Left cardiac atrium (tissue), 4 donors: ENCODE data around the gene YTHDF1. TPM values are rescaled to one million over a fixed set of nuclear protein-coding genes. Genes with fewer than 3 reads are reported as not detected.

Experiments used
- ATAC-seq, 2 donors: fragments of 200-7000 bp; cut with Tn5 transposase; one replicate each; pipeline ENCODE4 v1.9.1; 2020; ENCODE audit warnings: mild to moderate bottlenecking in 2 of 2, moderate library complexity in 2 of 2
- DNase-seq: peaks from one replicate; pipeline ENCODE4 v3.0.0-alpha.2; 2020
- intact Hi-C, 2 donors: fragments of 100-400 bp; cut with DNase I; formaldehyde crosslinking; loops; one replicate each; pipeline versions ENCODE4 v1.14.1 to v1.15.1; 2022 to 2023
- long read RNA-seq: library from polyadenylated mRNA; unstranded; transcript quantifications from one replicate; pipeline ENCODE4 v2.0.0, GENCODE V29; 2021
- total RNA-seq, 2 donors: library from RNA; stranded (reverse); fragmentation: NEBNext Ultra II Directional; extraction: Animal tissue kit (Norgen Biotek cat#: 25700); gene quantifications; one replicate each; pipeline ENCODE4 v1.2.1, GENCODE V29; 2021
- donor health status: DM: no; HTN: yes; CAD: no.
- donor health status: DM: no; HTN: yes; CAD: no; lungs with severe emphysema.
- donor health status: DM: yes; HTN: yes; CAD: no.
- donor health status: Dilated cardiomyopathy.

Gene YTHDF1
- total RNA-seq = 10 to 100 TPM; 19.3 to 29.9 TPM
- long read RNA-seq, partial matches to known transcripts = 32 of 34 reads
- long read RNA-seq, other reads (novel, unspliced or antisense) = 0 of 34 reads

DNA sequence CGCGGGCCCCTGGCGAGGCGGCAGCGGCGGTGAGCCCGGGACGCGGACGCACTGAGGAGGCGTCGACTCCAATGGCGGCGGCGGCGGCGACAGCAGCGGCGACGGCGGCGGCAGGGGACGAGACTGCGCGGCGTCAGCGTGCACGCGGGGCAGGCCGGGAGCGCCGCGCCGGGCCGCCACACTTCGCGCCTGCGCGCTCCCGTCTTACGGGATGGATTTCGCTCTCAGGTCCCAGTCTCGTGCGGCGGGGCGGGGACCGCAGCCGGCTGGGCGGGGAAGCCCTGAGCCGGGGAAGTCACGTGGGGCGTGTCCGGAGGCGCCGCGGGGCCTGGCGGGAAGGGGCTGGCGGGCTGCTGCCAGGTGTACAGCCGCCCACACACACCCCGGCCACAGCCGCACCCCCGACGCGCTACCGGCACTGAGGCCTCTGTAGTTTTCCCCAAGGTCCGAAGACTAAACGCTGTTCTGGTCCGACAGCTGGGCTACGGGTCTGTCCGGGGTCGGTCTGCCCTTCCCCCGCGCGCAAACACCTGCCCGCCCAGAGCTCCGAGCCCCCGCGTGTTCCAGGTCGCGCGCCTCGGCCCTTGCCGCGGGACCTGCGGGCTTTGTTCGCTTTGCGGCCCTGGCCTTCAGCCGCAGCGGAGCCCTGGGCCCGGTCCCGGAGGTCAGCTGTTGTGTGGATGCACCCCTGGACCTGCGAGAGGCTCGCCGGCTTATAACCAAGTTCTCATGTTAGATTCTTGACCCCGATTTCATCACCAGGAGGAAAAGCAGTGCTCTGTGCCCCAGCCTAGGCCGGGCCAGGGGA, at the start of gene YTHDF1:
Gene YTHDF1 (minus strand): TSS at position 91 of the 808 bp plus-strand sequence. CDS start 239 bp downstream, outside the sequence.
- DNase-seq (peak; percentile 97), ATAC-seq (peak; percentile 97 to 99)
- intact Hi-C loops = no loop called here

- intact Hi-C loops = no loop called here
- ATAC-seq (no peak), DNase-seq (no peak)
Observed at GRCh38 chr20:63264519-63264918, 48.6 kb upstream of the YTHDF1 start.

DNA sequence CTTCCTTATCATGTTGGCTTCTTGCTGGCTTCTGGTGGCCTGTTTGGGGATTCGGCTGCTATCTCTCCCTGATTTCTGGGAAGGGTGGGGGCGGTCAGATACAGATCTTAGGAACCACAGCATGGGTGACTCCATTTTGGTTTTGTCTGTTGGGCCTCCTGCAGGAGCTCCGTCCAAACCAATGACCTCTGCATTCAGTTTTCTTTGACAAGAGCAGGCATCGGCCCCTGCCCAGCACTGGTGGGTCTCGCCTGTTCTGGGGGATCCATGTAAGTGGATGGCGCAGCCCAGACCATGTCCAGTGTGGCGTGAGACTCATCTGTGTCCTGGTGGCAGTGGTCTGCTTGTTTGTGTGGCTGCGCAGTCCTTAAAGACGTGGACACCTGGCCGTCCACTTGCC, 48.1 kb upstream of the YTHDF1 start:
- no peak for ATAC-seq
- intact Hi-C loops = no loop called here

DNA sequence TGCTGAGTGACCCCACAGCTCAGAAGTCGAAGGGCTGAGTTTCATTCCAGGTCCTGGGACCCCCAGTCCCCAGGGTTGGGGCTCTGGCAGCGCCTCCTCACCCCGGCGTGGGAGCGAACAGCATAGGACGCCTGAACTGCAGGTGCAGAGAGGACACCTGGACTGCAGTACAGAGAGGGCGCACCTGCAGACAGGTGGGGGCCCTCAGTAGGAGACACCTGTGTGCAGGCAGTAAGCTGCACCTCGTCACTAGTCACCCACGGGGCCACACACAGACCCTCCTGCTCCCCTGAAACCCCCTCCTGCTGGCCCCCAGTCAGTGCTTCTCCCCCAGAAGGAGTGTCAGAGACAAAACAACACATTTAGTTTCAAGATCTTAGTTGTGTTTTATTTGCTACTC, 46.9 kb upstream of the YTHDF1 start:
- ATAC-seq (no peak), DNase-seq (no peak)
- intact Hi-C loops = no loop called here

More for the DNA sequence above, 48.1 kb upstream of the YTHDF1 start:
- no peak for DNase-seq

DNA sequence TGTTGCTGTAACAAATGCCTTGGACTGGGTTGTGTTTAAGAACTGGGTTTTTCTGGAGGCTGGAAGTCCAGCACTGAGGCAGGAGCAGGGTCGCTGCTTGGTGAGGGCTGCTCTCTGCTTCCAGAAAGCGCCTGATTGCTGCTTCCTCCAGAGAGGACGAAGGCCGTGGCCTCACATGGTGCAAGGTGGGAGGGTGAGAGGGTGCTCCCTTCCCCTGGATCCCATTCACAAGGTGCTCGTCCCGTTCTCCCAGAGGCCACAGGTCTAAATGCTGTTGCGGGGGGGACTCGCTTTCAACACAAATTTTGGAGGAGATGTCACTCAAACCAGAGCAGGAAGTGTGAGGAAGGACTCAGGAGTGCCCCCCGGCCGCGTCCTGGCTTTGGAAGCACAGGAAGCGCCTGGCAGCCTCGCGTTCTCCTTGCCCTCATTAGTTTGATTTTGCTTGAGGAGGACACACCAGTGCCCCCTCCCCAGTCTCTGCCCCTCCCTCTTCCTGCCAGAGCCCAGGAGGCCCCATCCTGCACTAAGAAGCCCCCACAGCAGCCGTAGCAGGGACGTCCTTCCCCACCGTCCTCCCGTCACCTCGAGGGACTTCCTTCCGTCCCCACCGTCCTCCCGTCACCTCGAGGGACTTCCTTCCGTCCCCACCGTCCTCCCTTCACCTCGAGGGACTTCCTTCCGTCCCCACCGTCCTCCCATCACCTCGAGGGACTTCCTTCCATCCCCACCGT, 46.0 kb upstream of the YTHDF1 start:
- intact Hi-C loops = no loop called here
- no peak for DNase-seq
- no peak for ATAC-seq

GRCh38 chr20:63261060-63261794, 45.3 kb upstream of the YTHDF1 start:
- DNase-seq = no peak
- ATAC-seq = no peak
- intact Hi-C loops = no loop called here

- intact Hi-C loops = no loop called here
- DNase-seq = no peak
- ATAC-seq = no peak
Observed at GRCh38 chr20:63260521-63260920, 44.6 kb upstream of the YTHDF1 start.

GRCh38 chr20:63259734-63260460, 44.0 kb upstream of the YTHDF1 start:
- DNase-seq (no peak), ATAC-seq (no peak)
- intact Hi-C loops = no loop called here

GRCh38 chr20:63258781-63259180, 42.9 kb upstream of the YTHDF1 start:
- intact Hi-C loops = no loop called here
- DNase-seq (no peak), ATAC-seq (no peak)

DNA sequence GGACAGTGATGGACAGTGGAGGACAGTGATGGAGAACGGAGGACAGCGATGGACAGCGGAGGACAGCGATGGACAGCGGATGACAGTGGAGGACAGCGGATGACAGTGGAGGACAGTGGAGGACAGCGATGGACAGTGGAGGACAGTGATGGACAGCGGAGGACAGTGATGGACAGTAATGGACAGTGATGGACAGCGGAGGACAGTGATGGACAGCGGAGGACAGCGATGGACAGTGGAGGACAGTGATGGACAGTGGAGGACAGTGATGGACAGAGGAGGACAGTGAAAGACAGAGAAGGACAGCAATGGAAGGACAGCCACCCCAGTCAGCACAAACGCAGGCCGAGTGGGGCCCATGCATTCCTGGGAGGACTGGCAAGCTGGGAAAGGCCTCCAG, 41.7 kb upstream of the YTHDF1 start:
- DNase-seq (no peak), ATAC-seq (no peak)
- intact Hi-C loops = no loop called here

GRCh38 chr20:63256954-63257353, 41.0 kb upstream of the YTHDF1 start:
- no peak for DNase-seq
- intact Hi-C loops = no loop called here
- no peak for ATAC-seq

DNA sequence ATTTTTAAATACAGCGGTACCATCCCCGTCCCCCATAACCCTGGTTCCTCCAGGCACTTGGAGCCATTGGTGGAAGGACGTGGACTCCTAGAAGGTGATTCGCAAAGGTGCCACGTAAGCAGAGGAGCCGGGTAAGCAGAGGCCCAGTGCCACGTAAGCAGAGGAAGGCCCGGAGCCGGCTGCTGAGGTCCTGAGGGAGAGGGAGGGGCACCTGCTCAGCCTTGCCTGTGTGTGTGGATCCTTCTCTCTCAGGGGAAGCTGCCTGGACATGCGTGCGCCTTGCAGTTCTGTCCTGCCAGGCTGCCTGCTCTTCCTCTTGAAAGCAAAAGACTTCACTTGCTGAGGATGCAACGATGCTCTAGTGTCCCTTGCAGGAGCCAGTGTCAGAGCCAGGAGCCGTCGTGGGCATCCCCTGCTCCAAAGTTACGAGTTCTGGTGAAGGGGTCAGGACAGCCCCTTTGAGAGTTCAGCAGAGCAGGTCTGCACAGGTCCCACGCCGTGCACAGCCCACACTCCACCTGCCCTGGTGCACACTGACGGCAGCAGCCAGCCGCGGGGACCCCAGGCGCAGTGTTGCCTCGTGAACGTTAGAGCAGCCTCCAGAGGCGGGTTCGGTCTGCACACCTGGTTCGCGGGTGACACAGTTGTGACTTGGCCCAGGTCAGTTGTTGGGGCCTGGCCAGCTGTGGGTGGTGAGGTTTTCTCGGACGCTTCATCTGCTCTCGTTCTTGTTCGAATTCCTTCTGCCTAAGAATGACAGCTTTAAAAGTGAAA, 40.2 kb upstream of the YTHDF1 start:
- intact Hi-C loops = no loop called here

GRCh38 chr20:63254606-63255384, 38.9 kb upstream of the YTHDF1 start:
- ATAC-seq = no peak
- intact Hi-C loops = no loop called here
- no peak for DNase-seq

More for the DNA sequence above, 40.2 kb upstream of the YTHDF1 start:
- ATAC-seq (no peak), DNase-seq (no peak)

- ATAC-seq (no peak), DNase-seq (no peak)
- intact Hi-C loops = no loop called here
Observed at GRCh38 chr20:63254232-63254605, 38.3 kb upstream of the YTHDF1 start, which contains the start of gene NKAIN4. NKAIN4 (minus strand) TSS chr20:63254463; CDS start chr20:63254450, 13 bp downstream.

- intact Hi-C loops = no loop called here
- ATAC-seq (peak in 1 of 2 donors; percentile 8), DNase-seq (no peak)
Observed at GRCh38 chr20:63253438-63254231, 37.7 kb upstream of the YTHDF1 start.

DNA sequence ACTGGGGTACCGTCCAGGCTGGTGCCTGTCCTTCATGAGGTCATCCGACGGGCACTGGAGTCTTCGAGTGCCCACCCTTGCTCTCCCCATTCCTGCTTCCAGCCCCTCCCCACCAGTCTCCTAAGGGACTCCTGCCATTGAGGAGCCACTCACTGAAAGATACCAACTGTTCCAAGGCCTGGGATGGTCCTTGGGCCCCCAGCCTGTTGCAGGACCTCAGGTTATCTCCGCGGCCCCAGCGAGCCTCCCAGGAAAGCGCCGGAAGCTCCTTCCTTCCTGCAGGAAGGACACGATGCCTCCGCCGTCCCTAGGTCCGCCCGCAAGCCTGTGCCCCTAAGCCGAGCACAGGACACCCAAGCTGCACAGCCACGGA, 37.1 kb upstream of the YTHDF1 start:
- intact Hi-C loops = no loop called here
- ATAC-seq (no peak), DNase-seq (no peak)

GRCh38 chr20:63252284-63252711, 36.4 kb upstream of the YTHDF1 start:
- intact Hi-C loops = no loop called here
- no peak for ATAC-seq
- no peak for DNase-seq
